Measurements from ENCODE around the gene CDH23. TPM values are rescaled to one million over a fixed set of nuclear protein-coding genes. Genes with fewer than 3 reads are reported as not detected.
A peak's percentile ranks its signal among the peaks of the same experiment; 100 is the strongest.

CDH23 gene
- total RNA-seq, 4 donors from 2014 or later = 2.9 to 16.1 (median 5.9) TPM

DNA sequence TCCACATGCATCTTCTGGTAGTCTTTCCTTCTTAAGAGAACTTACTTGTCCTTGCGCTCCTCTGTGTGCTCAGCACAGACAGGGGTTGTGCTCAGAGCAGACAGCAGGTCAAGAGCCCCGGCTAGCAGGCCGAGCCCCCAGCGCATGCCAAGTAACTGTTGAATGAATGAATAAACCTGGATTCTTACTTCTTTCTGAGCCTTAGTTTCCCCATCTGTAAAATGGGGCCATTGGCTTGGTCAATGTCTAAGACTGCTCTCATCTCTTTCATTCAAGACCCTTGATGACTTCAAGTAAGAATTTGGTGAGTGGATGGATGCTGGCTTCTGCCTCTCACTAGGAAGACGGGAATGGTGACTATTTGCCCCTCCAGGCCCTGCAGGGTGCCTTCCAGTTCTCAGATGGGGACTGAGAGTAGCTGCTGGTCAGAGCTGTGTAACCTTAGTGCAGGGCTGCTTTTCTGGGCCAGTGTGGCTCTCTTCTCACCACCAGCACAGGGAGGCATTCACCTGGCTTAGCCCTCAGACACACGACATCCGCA lies 78.1 kb downstream of the CDH23 start:
- Histone ChIP-seq H3K27ac (no peak overlapping the region), H3K36me3 (no peaks in the 10 kb centered on the region), H3K27me3 (no peaks in the 10 kb centered on the region), H3K9me3 (no peaks in the 10 kb centered on the region), H3K4me3 (no peak overlapping the region), H3K4me1 (peaks cover 0 to 17% (median 4%) of the 10 kb centered on the region in 4 donors)
- 92% methylated on average over 7 of the region's 7 CpGs; no CpG with 5 or more reads in 1 of the 2 donors for whole genome bisulfite sequencing, 2 donors (ENCODE audit: low coverage in 1 of 2)
- in situ Hi-C loops (cut with MboI; ENCODE audit: low pct_ligation_motif_present in 1 of 4, low pct_unique_long_range_greater_than_20kb in 1 of 4, low sequenced_read_pairs in 3 of 4) = no loop called here
- TF ChIP-seq POLR2A (IDR thresholded peaks at IDR 0.05) = no peak
- TF ChIP-seq, protein P1, sequence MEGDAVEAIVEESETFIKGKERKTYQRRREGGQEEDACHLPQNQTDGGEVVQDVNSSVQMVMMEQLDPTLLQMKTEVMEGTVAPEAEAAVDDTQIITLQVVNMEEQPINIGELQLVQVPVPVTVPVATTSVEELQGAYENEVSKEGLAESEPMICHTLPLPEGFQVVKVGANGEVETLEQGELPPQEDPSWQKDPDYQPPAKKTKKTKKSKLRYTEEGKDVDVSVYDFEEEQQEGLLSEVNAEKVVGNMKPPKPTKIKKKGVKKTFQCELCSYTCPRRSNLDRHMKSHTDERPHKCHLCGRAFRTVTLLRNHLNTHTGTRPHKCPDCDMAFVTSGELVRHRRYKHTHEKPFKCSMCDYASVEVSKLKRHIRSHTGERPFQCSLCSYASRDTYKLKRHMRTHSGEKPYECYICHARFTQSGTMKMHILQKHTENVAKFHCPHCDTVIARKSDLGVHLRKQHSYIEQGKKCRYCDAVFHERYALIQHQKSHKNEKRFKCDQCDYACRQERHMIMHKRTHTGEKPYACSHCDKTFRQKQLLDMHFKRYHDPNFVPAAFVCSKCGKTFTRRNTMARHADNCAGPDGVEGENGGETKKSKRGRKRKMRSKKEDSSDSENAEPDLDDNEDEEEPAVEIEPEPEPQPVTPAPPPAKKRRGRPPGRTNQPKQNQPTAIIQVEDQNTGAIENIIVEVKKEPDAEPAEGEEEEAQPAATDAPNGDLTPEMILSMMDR (IDR thresholded peaks at IDR 0.05) = no peak
- no peak for TF ChIP-seq POLR2AphosphoS5 (IDR thresholded peaks at IDR 0.05)
- TF ChIP-seq EP300 (IDR thresholded peaks at IDR 0.05; ENCODE audit: low read depth) = no peak
- no peak for DNase-seq
- intact Hi-C loops (cut with DNase I; ENCODE audit: low total_unique reads) = no loop called here

DNA sequence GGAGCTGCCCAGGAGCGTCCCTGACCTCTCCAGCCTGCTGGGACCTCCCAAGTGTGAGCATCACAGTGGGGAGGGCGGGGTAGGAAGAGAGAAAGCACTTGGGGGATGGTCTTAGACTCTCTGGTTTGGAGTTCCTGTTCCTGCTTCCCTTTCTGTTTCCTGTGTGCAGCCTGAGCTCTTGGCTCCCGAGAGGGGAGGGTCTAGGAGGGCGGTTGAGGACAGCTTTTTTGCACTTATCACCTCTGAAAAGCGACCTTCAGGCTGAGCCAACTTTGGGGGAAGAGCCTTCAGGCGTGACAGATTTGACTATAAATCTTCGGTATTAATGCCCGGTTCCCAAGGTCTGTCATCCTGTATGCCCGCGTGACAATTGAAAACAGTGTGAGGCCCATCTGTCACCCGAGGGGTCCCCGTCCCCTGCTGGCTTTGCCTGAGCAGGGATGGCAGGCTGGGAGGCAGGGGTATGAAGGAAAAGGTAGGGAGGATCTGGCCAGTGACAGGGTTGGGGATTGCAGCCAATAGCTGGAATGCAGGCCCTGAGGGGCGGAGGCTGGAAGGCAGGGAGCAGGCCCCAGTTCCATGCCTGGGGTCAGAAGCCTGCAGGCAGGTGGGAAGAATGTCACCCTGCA lies 78.6 kb downstream of the CDH23 start:
- intact Hi-C loops (cut with DNase I; ENCODE audit: low total_unique reads) = no loop called here
- no peaks in the 10 kb centered on the region for H3K27me3 ChIP-seq
- in situ Hi-C loops (cut with MboI; ENCODE audit: low pct_ligation_motif_present in 1 of 4, low pct_unique_long_range_greater_than_20kb in 1 of 4, low sequenced_read_pairs in 3 of 4) = no loop called here
- no peaks in the 10 kb centered on the region for H3K9me3 ChIP-seq
- DNase-seq = no peak
- peaks cover 0 to 17% (median 4%) of the 10 kb centered on the region in 4 donors for H3K4me1 ChIP-seq
- no peaks in the 10 kb centered on the region for H3K36me3 ChIP-seq
- no peak overlapping the region for H3K4me3 ChIP-seq
- TF ChIP-seq EP300 (IDR thresholded peaks at IDR 0.05; ENCODE audit: low read depth) = no peak
- TF ChIP-seq POLR2A (IDR thresholded peaks at IDR 0.05) = no peak
- TF ChIP-seq, protein P1 (IDR thresholded peaks at IDR 0.05) = no peak
- no peak for TF ChIP-seq POLR2AphosphoS5 (IDR thresholded peaks at IDR 0.05)
- no peak overlapping the region for H3K27ac ChIP-seq
- 57 to 73% methylated on average over 5 to 13 of the region's 13 CpGs for WGBS, 2 donors (ENCODE audit: low coverage in 1 of 2)

DNA sequence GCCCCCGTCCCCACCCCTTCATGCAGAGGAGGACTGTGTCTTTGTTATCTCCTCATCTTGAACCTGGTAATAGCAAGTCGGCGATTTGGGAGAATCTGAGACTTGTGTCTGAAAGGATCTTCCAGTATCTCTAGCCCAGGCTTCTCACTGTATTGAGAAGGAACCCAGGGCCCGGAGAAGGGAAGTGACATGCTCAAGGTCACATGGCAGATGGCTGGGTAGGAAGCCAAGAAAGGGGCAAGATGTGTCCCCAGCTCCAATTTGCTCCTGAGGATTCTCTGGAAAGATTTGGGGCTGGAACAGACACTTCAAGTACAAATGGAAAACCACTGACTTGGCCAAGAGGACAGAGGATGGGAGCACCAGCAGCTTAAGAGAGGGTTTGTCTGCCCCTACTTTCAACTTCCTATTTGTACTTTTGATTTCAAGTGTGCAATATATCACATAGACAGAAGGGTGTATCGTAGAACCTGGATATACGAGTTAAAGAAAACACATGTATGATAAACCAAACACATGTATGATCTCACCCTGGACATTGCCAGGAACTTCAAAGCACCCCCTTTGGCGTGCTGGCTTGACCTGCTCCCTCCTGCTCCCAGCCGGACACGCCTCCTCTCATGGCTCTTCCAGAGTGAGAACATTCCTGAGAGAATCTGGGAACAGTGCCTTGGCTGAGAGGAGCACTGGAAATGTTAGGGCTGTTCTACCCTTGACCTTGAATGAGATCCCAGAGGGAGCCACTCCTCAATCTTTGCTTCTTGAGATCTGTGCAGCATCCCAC lies 79.7 kb downstream of the CDH23 start:
- Histone ChIP-seq H3K36me3 (no peaks in the 10 kb centered on the region), H3K4me3 (no peak overlapping the region), H3K27me3 (no peaks in the 10 kb centered on the region), H3K9me3 (no peaks in the 10 kb centered on the region), H3K27ac (peak overlapping the region in 1 of 4 donors; percentile 1), H3K4me1 (peaks cover 0 to 17% (median 4%) of the 10 kb centered on the region in 4 donors)
- intact Hi-C loops (cut with DNase I; ENCODE audit: low total_unique reads) (no loop called here), in situ Hi-C loops (cut with MboI; ENCODE audit: low pct_ligation_motif_present in 1 of 4, low pct_unique_long_range_greater_than_20kb in 1 of 4, low sequenced_read_pairs in 3 of 4) (no loop called here)
- WGBS, 2 donors (ENCODE audit: low coverage in 1 of 2) = 60 to 62% methylated on average over 2 to 9 of the region's 9 CpGs
- TF ChIP-seq POLR2AphosphoS5 (IDR thresholded peaks at IDR 0.05) = peak in 2 of 3 donors; percentile 16 to 34
- TF ChIP-seq EP300 (IDR thresholded peaks at IDR 0.05; ENCODE audit: low read depth) = no peak
- TF ChIP-seq, protein P1 (IDR thresholded peaks at IDR 0.05) = no peak
- peak; percentile 25 for DNase-seq

DNA sequence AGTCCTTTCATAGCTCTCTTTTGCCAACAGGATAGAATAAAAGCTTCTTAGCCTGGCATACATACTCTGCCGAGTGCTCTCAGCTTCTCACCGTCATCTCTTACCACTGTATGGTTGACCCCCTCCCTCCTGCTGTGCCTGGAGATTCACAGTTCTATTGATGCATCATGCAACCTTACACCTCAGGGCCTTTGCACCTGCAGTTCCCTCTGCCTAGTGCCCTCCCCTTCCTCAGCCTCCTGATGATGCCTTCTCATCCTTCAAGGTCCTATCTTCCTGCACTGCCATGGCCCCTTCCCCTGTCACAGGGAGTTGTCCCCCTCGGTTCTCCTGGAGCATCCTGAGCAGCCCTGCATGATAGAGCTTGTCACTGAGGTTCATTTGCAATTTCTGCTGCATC lies 81.5 kb downstream of the CDH23 start:
- DNase-seq = no peak
- H3K27ac ChIP-seq = no peak overlapping the region
- in situ Hi-C loops (cut with MboI; ENCODE audit: low pct_ligation_motif_present in 1 of 4, low pct_unique_long_range_greater_than_20kb in 1 of 4, low sequenced_read_pairs in 3 of 4) = no loop called here
- intact Hi-C loops (cut with DNase I; ENCODE audit: low total_unique reads) = no loop called here
- WGBS, 2 donors (ENCODE audit: low coverage in 1 of 2) = 72 to 89% methylated on average over 2 to 3 of the region's 3 CpGs
- peaks cover 0 to 17% (median 4%) of the 10 kb centered on the region in 4 donors for H3K4me1 ChIP-seq
- TF ChIP-seq POLR2AphosphoS5 (IDR thresholded peaks at IDR 0.05) = no peak
- TF ChIP-seq, protein P1 (IDR thresholded peaks at IDR 0.05) = no peak
- no peak for TF ChIP-seq EP300 (IDR thresholded peaks at IDR 0.05; ENCODE audit: low read depth)
- TF ChIP-seq POLR2A (IDR thresholded peaks at IDR 0.05) = no peak
- H3K36me3 ChIP-seq = no peaks in the 10 kb centered on the region
- no peaks in the 10 kb centered on the region for H3K9me3 ChIP-seq
- no peak overlapping the region for H3K4me3 ChIP-seq
- no peaks in the 10 kb centered on the region for H3K27me3 ChIP-seq

Data from transverse colon (tissue), 4 donors.